Astrocyte (in vitro differentiated cells and primary cell): ENCODE data around the gene ZNF525. TPM values are rescaled to one million over a fixed set of nuclear protein-coding genes. Genes with fewer than 3 reads are reported as not detected.
"Not testable (repeated sequence)": the region's sequence is repeated elsewhere in the genome, so short reads cannot be mapped to it uniquely, and the experiment has no call there.

Experiments
- DNase-seq: peaks from one replicate; pipeline ENCODE4 v3.0.0-alpha.2; 2010; ENCODE audit warnings: low read depth
- FAIRE-seq: peaks from 2 replicates; lab custom pipeline; 2011; peaks lifted over from hg19 to GRCh38; lab: Jason Lieb, UNC
- H2AFZ ChIP-seq: 2 replicates; pipeline ENCODE4 v1.6.0; 2012; ENCODE audit warnings: low read depth, low read length, inconsistent platforms
- H3K27ac ChIP-seq: 2 replicates; pipeline ENCODE4 v1.5.1; 2011; ENCODE audit warnings: low read depth, low read length, inconsistent platforms
- H3K27me3 ChIP-seq: 2 replicates; pipeline ENCODE4 v1.6.0; 2011; ENCODE audit warnings: low read length, inconsistent platforms; ENCODE audit not compliant: insufficient read depth
- H3K36me3 ChIP-seq: 2 replicates; pipeline ENCODE4 v1.5.1; 2011; ENCODE audit warnings: low read length, inconsistent platforms; ENCODE audit not compliant: insufficient read depth
- H3K4me1 ChIP-seq: 2 replicates; pipeline ENCODE4 v1.5.1; 2011; ENCODE audit warnings: low read length, inconsistent platforms; ENCODE audit not compliant: insufficient read depth
- H3K4me2 ChIP-seq: 2 replicates; pipeline ENCODE4 v1.6.0; 2012; ENCODE audit warnings: low read length, inconsistent platforms
- H3K4me3 ChIP-seq: 2 replicates; pipeline ENCODE4 v1.5.1; 2011; ENCODE audit warnings: low read depth, mild to moderate bottlenecking, low read length, inconsistent platforms; ENCODE audit not compliant: insufficient read depth
- H3K79me2 ChIP-seq: 2 replicates; pipeline ENCODE4 v1.6.0; 2012; ENCODE audit warnings: mild to moderate bottlenecking, low read length, inconsistent platforms; ENCODE audit not compliant: insufficient read depth
- H3K9ac ChIP-seq: 2 replicates; pipeline ENCODE4 v1.6.0; 2012; ENCODE audit warnings: mild to moderate bottlenecking, low read length, inconsistent platforms
- H3K9me3 ChIP-seq: 2 replicates; pipeline ENCODE4 v1.5.1; 2012; ENCODE audit warnings: low read depth, mild to moderate bottlenecking, low read length, inconsistent platforms; ENCODE audit not compliant: insufficient read depth
- H4K20me1 ChIP-seq: 2 replicates; pipeline ENCODE4 v1.6.0; 2012; ENCODE audit warnings: low read length, inconsistent platforms; ENCODE audit not compliant: insufficient read depth
- H3K27ac Mint-ChIP-seq: one replicate; pipeline ENCODE4 v1.8.0; 2021; ENCODE audit warnings: mild to moderate bottlenecking, mixed read lengths; ENCODE audit not compliant: unreplicated experiment
- H3K27me3 Mint-ChIP-seq: one replicate; pipeline ENCODE4 v1.8.0; 2021; ENCODE audit warnings: low read depth, mixed read lengths; ENCODE audit not compliant: unreplicated experiment
- H3K36me3 Mint-ChIP-seq: one replicate; pipeline ENCODE4 v1.8.0; 2021; ENCODE audit warnings: low read depth, mixed read lengths; ENCODE audit not compliant: unreplicated experiment
- H3K4me1 Mint-ChIP-seq: one replicate; pipeline ENCODE4 v1.8.0; 2021; ENCODE audit warnings: low read depth, mixed read lengths; ENCODE audit not compliant: unreplicated experiment
- H3K4me3 Mint-ChIP-seq: one replicate; pipeline ENCODE4 v1.8.0; 2021; ENCODE audit warnings: mild to moderate bottlenecking, moderate library complexity, mixed read lengths; ENCODE audit not compliant: unreplicated experiment
- H3K9me3 Mint-ChIP-seq: one replicate; pipeline ENCODE4 v1.8.0; 2021; ENCODE audit warnings: mild to moderate bottlenecking, mixed read lengths; ENCODE audit not compliant: unreplicated experiment
- CTCF ChIP-seq: IDR thresholded peaks from 2 replicates; pipeline ENCODE4 v1.5.1; 2011; ENCODE audit warnings: low read depth, mild to moderate bottlenecking, inconsistent platforms, low read length, moderate library complexity; ENCODE audit not compliant: insufficient read depth
- EZH2 ChIP-seq: IDR thresholded peaks from 2 replicates; pipeline ENCODE4 v1.6.1; 2012; ENCODE audit warnings: mild to moderate bottlenecking, low read length, inconsistent platforms; ENCODE audit not compliant: insufficient read depth
- total RNA-seq: library from RNA; stranded (reverse); gene quantifications from 2 replicates; pipeline ENCODE4 v1.2.1, GENCODE V29; 2021

ZNF525 gene
- total RNA-seq, 1 donor from 2014 or later = 7.1 TPM

- TF ChIP-seq CTCF (no peak), EZH2 (no peak)
- Histone ChIP-seq H3K4me1 (no peaks in the 10 kb centered on the region), H3K9me3 (peaks cover 13% of the 10 kb centered on the region), H3K27ac (peak overlapping the region; percentile 33), H3K4me3 (peak overlapping the region; percentile 99), H2AFZ (peak overlapping the region; percentile 98), H4K20me1 (no peaks in the 10 kb centered on the region), H3K36me3 (no peaks in the 10 kb centered on the region), H3K27me3 (no peaks in the 10 kb centered on the region), H3K4me2 (peak overlapping the region; percentile 97), H3K9ac (peak overlapping the region; percentile 93), H3K79me2 (peaks cover 11% of the 10 kb centered on the region)
- no peak for FAIRE-seq
- H3K27ac Mint-ChIP-seq = no peak overlapping the region
- peaks cover 3% of the 10 kb centered on the region for H3K4me1 Mint-ChIP-seq
- DNase-seq = no peak
- peaks cover 9% of the 10 kb centered on the region for H3K36me3 Mint-ChIP-seq
- no peaks in the 10 kb centered on the region for H3K27me3 Mint-ChIP-seq
- peaks cover 22% of the 10 kb centered on the region for H3K9me3 Mint-ChIP-seq
- H3K4me3 Mint-ChIP-seq = peak overlapping the region; percentile 99
These were observed 32.4 kb upstream of the ZNF525 start for GRCh38 chr19:53333066-53333462.

- Mint-ChIP-seq H3K9me3 (peaks cover 15% of the 10 kb centered on the region), H3K27me3 (no peaks in the 10 kb centered on the region), H3K4me3 (peak within 1 kb of the TSS; percentile 99), H3K4me1 (peaks cover 3% of the 10 kb centered on the region), H3K36me3 (peaks cover 12% of the 10 kb centered on the region), H3K27ac (peak within 1 kb of the TSS; percentile 91)
- no peak for FAIRE-seq
- TF ChIP-seq EZH2 = no peak
- TF ChIP-seq CTCF = no peak
- H3K79me2 ChIP-seq = peaks cover 16% of the 10 kb centered on the region
- H2AFZ ChIP-seq = peak within 1 kb of the TSS; percentile 98
- H4K20me1 ChIP-seq = no peaks in the 10 kb centered on the region
- no peaks in the 10 kb centered on the region for H3K27me3 ChIP-seq
- peak; percentile 83 for DNase-seq
- H3K9ac ChIP-seq = peak within 1 kb of the TSS; percentile 93
- no peaks in the 10 kb centered on the region for H3K4me1 ChIP-seq
- H3K36me3 ChIP-seq = no peaks in the 10 kb centered on the region
- H3K27ac ChIP-seq = peak within 1 kb of the TSS; percentile 67
- peak within 1 kb of the TSS; percentile 97 for H3K4me2 ChIP-seq
- H3K4me3 ChIP-seq = peak within 1 kb of the TSS; percentile 99
- H3K9me3 ChIP-seq = peaks cover 8% of the 10 kb centered on the region
These were observed 31.7 kb upstream of the ZNF525 start, which contains the start of gene ZNF845 for GRCh38 chr19:53333463-53334449. ZNF845 (plus strand) TSS chr19:53333749; CDS start chr19:53341308, 7,559 bp downstream.

- not testable (repeated sequence) for H3K4me3 ChIP-seq, H4K20me1 ChIP-seq, H3K4me1 Mint-ChIP-seq, H2AFZ ChIP-seq, FAIRE-seq, H3K27ac ChIP-seq, H3K36me3 ChIP-seq, H3K79me2 ChIP-seq, H3K27me3 ChIP-seq, H3K4me3 Mint-ChIP-seq, H3K4me1 ChIP-seq, H3K9me3 ChIP-seq, H3K9ac ChIP-seq, H3K4me2 ChIP-seq, H3K27ac Mint-ChIP-seq, H3K27me3 Mint-ChIP-seq, DNase-seq
- Mint-ChIP-seq H3K36me3 (peaks cover 70% of the 10 kb centered on the region), H3K9me3 (peaks cover 28% of the 10 kb centered on the region)
These were observed 21.1 kb upstream of the ZNF525 start for GRCh38 chr19:53344403-53344802.
